AG10803 (cell line): ENCODE measurements around the gene MED26.

Experiments
- DNase-seq: peaks from one replicate; pipeline ENCODE4 v3.0.0; 2010; ENCODE audit warnings: low read depth
- H3K4me3 ChIP-seq: 2 replicates; pipeline ENCODE4 v1.5.1; 2011; ENCODE audit warnings: mild to moderate bottlenecking, low read length, control low read depth
- CTCF ChIP-seq: conservative IDR thresholded peaks from 2 replicates; pipeline ENCODE4 v1.5.1; 2011; ENCODE audit warnings: mild to moderate bottlenecking, low read length, control low read depth, inconsistent platforms

The MED26 gene

DNA sequence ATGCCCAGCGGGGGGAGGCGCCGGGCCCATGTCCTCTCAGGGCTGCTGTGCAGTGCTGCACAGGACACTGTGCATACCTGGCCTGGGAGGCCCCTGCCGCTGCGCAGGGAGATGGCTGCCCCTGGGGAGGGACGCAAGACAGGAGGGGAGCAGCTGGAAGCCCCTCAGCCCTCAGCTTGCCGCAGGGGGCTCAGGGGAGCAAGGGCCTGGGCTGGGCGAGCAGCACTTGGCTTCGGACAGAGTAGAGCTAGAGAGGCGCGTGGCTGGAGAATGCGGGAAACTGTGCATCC, 96.7 kb downstream of the MED26 start:
- DNase-seq = no peak
- TF ChIP-seq CTCF = no peak
- H3K4me3 ChIP-seq = no peak overlapping the region

DNA sequence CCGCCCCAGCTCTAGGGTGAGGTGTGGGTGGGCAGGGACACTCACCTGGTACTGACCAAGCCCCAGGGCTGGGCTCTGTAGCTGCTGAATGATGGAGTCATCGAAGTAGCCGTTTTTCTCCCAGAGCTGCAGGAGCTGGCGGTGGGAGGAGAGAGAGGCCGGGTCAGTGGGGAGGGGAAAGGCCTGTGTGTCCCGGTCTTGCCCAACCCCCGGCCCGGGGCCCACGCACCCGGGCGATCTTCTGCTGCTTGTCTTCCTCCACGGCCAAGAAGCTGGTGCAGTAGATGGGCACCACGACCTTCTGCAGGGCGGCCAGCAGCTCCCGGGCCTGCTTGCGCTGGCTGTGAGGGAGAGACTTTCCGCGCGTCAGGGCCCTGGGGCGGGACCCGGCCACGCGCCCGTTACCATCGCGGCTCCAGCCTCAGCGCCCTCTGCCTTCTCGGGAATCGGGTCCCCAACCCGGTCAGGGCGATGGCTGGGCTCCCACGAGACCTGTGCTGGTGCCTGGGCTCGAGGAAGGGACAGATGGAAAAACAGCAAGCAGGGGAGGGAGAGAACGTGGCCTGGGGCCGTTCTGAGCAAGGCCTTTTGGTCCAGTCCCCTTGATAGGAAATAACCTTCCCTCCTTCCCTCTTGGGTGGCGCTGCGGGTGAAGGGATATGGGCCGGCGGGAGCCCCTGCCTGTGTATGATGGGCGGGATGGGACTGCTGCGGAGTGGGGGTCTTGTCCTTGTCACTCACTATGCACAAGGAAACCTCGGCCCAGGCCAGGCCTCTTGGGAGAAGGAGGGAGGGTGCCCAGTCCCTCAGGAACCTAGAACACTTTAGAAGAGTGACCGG, 97.2 kb downstream of the MED26 start:
- no peak for DNase-seq
- no peak overlapping the region for H3K4me3 ChIP-seq
- TF ChIP-seq CTCF = no peak

DNA sequence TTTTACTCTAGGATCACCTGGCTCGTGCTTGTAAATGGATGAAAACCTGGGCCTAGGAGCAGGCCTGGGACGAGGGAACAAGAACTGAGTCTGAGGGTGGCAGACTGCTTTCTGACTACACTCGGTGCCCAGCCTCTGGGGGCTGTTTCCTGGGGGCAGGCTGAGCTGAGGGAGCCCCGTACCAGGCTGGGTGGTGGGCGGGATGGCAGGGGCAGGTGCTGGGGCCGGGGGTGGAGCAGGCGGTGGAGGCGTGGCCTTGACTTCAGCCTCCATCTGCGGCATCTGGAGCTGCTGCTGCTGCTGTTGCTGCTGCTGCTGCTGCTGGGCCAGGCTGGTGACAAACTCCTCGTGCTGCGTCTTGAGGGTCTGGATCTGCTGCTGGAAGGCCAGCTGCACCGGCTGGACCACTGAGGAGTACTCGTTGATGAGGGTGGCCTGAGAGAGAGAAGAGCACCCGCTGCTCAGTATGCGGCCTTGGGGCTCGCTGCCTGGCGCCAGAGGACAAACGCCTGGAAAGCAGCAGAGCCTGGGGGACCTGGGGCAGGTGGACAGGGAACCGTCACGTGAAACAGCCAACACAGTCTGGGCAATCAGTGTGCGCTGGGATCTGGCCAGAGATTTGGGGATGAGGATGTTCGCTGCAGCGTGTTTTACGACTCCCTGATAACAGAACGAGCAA, 98.4 kb downstream of the MED26 start:
- H3K4me3 ChIP-seq = no peak overlapping the region
- no peak for DNase-seq
- no peak for TF ChIP-seq CTCF

DNA sequence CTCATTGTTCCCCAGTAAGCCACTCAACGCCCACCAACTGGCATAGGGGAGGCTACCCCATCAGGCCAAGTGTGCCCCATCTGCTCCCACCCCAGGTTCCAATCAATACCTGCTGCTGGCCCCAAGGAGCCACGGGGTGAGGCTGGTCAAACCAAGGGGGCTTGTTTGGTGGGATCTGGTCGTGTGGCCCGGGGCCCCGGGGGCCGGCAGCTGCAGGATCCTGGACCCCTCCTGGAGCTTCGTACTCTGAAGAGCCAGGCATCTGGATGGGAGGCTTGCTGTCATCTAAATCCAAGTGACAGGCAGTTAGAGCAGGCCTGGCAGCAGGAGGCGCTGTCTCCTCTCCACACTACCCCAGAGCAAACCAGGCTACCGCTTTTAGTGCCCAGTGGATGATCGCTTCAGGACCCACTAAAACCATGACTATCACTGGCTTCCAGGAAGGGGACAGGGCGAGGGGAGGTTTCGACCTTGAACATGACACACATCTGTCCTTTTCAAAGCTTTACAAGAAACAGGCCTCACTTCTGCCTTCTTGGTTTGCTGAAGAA, 100.0 kb downstream of the MED26 start:
- H3K4me3 ChIP-seq = no peak overlapping the region
- DNase-seq = no peak
- TF ChIP-seq CTCF = peak; percentile 28

DNA sequence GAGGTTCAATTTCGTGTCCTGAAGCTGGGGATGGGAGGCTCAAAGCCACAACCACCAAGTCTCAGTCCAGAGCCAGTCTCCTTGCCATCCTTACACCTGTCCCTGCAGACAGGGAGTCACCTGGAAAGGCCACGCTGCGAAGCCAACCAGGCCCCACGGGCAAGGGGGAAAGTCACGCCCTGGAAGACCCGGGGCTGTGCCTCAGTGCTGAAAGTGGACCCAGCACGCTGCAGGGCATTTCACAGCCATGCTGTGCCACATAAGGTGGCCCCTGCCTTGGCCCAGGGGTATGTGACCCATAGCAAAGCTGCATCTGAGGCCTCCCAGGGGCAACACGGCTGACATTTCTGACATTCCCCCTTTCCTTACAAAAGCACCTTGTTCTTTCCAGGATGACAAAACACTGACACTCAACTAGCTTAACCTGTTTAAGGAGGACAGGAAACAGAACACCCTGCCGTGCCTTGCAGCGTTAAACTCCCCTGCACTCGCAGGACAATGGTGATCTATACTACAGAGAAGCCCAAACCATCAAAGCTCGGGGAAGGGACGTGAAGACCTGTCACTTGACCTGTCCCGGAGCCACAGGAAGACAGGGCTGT, 100.6 kb downstream of the MED26 start:
- DNase-seq = no peak
- H3K4me3 ChIP-seq = no peak overlapping the region
- no peak for TF ChIP-seq CTCF

- TF ChIP-seq CTCF = no peak
- H3K4me3 ChIP-seq = no peak overlapping the region
- no peak for DNase-seq
Observed at GRCh38 chr19:16525751-16526481, 102.1 kb downstream of the MED26 start.
